Measurements from ENCODE around the gene SRGAP2B.
"Not testable (repeated sequence)": the region's sequence is repeated elsewhere in the genome, so short reads cannot be mapped to it uniquely, and the experiment has no call there.

Gene SRGAP2B

DNA sequence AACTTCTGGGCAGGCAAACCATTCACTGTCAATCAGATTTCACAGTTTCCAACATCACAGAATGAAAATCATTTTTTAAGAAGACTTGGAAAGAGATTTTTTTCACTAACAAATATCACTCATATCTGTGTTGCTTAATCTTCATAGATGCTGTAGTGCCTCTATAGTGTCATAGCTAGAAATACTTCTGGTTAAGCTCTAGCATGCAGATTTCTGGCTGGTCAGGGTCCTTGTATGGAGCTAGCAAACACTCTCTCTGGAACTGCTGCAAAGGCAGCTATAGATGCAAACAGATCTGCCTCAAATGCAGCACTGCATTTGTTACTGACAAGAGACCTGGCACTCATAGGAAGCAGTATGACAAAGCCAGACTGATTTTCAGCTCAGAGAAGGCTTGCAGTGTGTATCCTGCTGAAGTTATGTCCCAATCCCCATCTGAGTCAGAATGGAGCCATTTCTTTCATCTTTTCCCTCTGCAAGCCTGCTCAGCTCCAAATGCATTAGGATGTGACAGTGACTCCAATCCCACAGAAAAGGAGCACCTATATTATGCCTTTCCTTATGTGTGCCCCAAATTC lies 99.2 kb downstream of the SRGAP2B start:
- DNase-seq = not testable (repeated sequence)

DNA sequence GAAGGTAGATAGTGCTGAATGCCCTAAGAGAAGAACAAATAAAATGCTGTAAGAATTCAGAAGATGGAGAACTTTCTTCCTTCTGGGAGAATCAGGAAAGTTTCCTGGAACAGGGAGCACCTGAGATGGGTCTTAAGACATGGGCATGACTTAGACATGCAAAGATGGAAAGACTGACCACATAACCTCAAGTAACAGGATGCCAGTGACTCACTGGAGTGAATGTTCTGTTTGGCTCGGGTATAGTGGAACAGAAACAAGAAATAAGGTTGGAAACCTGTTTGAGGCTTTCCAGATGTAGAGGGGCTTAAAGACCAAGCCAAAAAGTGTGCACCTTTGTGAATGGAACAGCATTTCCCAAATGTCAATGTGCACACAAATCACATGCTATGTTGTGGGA lies 102.2 kb downstream of the SRGAP2B start:
- not testable (repeated sequence) for DNase-seq

DNA sequence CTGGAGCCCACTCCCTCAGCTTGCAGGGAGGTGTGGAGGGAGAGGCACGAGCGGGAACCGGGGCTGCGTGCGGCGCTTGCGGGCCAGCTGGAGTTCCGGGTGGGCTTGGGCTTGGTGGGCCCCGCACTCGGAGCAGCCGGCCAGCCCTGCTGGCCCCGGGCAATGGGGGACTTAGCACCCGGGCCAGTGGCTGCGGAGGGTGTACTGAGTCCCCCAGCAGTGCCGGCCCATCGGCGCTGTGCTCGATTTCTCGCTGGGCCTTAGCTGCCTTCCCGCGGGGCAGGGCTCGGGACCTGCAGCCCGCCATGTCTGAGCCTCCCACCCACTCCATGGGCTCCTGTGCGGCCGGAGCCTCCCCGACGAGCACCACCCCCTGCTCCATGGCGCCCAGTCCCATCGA lies 104.5 kb downstream of the SRGAP2B start:
- not testable (repeated sequence) for DNase-seq

DNA sequence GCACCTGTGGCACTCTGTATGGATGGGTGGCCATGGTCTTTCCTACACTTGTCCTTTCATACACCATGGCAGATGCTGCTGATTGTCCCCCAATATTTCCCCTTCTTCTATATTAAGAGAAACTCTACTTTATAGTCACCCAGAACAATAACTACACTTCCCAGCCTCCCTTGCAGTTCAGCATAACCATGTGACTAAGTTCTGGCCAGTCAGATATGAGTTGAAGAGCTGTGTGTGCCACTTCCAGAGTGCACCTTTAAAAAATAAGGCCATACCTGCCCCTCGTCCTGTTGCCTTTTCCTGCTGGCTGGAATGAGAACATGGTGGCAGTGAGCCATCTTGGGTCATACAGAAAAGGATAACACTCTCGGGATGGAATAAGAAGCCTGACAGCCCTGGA lies 108.0 kb downstream of the SRGAP2B start:
- DNase-seq = not testable (repeated sequence)

DNA sequence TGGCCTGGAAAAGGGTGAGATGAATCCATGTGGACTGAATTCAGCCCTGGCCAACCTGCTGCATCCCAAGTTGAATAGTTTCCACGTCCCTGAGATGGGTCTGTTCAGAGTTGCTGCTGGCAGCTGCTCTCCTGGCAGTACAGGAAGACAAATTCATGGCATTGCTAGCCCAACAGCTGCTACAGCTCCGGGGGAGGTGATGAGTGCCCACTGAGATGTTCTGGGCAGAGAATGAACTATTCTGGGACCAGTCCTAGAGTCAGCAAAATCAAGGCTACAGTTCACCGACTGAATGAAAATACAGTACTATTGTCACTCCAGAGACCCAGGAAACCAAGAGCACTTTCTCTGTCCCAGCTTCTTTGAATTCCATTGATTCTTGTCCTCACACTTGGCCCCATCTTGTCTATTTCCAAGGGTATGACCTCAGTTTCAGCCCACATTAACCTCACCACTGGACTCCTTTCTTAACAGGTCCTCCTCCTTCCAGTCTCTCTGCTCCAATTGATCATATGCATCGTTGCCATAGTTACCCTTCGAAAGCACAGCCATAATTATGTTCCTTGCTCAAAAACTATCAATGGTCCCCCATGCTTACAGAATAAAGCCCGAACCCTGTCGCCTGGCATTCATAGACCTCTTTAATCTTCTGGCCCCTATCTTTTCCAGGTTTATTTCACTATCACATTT lies 108.8 kb downstream of the SRGAP2B start:
- DNase-seq = not testable (repeated sequence)

DNA sequence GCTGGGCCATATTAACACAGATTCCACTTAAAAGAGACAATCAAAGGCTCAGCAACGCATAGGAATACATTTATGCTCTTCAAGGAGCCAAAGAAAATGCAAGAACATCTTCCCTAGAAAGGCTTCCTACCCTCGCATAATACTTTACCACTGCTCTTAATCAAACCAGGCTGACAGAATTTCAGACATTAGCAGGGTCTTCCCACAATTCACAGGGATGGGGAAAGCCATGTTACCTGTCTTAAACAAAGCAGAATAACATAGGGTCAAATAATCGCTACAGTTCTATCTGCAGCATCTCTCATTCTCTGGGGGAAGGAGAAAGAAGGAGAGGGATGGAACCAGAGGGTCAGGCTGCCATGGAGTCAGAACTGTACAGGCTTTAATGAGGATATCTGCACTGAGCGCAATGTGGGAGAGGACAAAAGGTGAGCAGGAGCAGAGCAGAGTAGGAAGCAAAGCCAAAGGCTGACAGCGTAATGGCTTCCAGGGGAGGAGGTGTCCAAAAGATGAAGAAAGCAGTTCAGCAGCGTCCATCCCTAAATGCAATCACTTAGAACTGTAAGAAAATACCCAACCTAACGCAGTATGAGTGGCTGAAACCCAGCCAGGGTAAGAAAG lies 109.5 kb downstream of the SRGAP2B start:
- not testable (repeated sequence) for DNase-seq

DNA sequence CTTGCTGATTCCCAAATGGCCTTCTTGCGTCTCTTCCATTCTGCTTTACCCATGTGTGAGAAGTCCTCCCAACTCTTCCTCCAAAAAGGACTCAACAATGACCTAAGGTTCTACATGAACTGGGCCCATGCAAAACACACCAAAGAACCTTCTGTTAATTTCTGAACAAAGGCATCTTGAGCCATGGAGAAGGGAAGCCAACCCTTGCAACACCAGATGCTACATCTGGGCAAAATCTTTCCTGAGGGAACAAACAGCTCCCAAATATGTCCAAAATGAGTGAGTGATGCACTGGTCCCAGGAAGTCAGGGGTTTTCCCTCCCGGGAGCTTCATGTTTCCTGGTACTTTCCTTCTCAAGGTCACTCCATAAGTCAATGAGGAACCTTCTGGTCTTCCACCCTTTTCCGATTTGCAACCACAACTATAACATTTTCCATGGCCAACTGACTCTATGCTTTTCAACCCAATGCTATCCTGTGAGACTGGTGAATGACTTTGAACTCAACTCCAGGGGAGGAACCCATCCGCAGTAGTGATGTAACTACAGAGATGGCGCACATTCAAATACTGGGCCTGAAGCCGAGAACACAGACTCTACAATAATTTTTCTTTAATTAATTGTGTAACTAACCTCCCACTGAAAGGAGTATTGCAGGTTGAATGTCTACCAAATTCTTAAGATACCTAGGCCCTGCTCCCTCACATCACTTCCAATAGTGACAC lies 112.2 kb downstream of the SRGAP2B start:
- not testable (repeated sequence) for DNase-seq

DNA sequence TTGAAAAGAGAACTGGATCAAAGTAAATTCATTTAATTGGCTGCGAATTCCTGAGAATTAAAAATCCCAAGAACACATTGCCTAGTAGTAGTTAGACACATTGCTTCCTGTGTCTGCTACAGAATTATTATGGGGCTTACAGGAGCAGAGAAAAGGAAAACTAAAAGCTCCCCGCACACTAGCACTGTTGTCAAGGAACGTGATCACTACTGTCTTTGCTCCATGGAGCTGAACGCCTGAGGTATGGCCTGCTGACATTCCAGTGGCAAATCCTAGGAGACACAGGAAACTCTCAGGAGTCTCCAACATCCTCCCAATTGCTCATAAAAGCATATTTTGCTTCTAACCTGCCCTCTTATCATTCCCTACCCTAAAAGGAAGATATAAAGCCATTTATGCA lies 114.0 kb downstream of the SRGAP2B start:
- not testable (repeated sequence) for DNase-seq

DNA sequence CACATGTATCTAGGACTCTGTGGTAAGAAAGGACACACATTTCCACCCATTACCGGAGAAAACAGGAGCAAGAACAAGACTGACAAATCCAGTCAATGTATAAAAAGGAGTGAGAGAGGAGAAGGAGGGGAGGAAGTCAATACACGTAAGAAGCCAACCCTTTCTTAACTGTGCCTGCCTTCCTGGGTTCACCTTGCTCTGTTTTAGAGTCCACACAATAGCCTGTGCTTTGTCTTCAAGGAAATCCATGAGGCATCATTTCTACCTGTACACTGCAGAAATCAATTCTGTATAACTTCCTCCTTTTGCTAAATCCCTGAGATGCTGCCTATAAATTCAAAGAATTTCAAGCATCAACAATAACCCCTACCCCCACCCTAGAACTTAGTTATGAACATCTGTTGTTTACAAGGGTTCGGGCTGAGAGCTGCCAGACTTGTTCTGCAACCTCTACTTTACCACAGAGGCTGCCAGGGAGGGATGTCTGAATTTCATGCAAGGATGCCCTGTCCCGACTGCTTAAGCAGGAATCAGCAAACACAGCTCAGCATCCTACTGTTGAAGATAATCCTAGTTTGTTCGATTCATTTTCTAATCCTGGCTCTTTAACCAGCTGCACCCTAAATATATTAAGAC lies 115.0 kb downstream of the SRGAP2B start:
- not testable (repeated sequence) for DNase-seq

DNA sequence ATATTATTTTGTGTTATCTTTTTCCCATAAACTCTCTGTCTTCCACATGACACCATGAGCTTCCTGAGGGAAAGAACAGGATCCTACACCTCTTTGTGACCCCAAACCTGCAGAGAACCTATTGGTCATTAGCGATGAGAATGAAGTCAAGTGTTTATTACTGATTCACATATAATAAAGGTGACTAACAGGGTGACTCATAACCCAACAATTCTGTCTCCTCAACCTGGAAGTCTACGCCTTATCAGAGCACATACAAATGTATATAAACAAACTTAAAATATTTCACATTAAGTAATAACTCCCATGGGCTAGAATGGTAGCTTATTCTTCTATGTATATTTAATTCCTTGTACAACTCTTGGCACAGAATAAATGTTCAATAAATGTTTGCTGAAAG lies 117.3 kb downstream of the SRGAP2B start:
- DNase-seq = not testable (repeated sequence)

DNA sequence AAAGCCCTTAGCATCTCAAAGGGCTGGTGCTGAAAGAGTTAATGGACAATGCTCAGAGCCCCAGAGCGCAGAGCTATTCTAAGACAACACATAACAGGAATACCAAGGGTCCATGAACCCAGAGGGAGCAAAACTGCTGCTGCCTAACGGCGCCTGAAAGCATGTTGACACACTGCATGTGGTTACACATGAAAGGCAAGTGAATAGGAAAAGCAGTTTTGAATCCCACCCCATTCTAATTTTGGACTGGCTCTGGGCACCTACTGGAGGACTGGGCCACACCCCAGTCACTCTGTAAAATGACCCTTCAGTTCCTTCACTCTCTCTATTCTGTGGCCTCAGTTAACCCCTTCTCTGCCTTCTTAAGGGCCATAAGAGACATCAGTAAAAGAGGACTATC lies 123.2 kb downstream of the SRGAP2B start:
- not testable (repeated sequence) for DNase-seq

DNA sequence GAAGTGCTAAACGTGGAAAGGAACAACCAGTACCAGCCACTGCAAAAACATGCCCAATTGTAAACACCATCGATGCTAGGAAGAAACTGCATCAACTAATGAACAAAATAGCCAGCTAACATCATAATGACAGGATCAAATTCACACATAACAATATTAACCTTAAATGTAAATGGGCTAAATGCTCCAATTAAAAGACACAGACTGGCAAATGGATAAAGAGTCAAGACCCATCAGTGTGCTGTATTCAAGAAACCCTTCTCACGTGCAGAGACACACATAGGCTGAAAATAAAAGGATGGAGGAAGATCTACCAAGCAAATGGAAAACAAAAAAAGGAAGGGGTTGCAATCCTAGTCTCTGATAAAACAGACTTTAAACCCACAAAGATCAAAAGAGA lies 128.6 kb downstream of the SRGAP2B start:
- DNase-seq = not testable (repeated sequence)

DNA sequence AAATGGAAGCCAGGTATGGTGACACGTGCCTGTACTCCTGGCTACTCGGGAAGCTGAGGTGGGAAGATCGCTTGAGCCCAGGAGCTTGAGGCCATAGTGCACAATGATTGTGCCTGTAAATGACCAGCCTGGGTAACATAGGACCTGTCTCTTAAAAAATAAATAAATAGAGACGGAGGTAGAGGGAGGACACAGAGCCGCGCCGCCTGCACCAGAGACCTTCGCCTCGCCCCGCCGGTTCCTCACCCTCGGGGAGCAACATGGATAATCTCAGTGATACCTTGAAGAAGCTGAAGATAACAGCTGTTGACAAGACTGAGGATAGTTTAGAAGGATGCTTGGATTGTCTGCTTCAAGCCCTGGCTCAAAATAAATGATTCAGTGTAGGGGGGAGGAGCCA lies 130.4 kb downstream of the SRGAP2B start:
- DNase-seq = not testable (repeated sequence)

DNA sequence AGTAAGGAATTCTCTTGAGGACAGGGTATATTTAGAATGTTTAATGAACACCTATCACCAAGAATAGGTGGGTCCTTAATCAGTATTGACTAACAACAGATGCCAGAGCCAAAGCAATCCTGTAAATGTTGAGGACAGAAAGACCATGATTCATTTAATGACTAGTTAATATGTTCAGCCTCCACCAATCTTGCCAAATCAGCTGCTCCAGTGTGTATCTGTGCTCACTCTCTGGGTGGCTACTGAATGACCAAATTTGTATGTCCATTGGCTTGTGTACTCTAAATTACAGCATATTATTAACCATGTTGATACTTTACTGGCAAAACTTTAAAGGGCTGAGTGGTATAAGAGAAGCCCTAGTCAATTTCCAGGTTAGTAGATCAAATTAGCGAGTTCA lies 130.9 kb downstream of the SRGAP2B start:
- DNase-seq = not testable (repeated sequence)

DNA sequence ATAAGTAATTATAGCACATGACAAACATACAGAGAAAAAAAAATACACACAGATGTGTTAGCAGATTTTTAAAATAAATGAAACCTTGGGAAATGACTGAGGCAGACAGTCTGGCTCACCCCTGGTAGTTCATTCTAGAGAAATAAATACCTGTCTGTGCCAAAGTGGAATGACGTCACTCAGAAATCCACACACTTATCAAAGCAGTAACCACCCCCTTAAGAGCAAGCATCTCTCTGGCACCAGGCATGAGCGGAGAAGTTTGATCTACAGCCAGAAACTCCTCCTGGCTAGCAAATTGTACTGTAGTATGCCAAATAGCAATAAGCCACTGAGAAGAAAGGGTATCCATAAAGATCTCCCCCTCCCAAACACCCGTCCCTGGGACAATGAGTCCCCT lies 131.6 kb downstream of the SRGAP2B start:
- not testable (repeated sequence) for DNase-seq

DNA sequence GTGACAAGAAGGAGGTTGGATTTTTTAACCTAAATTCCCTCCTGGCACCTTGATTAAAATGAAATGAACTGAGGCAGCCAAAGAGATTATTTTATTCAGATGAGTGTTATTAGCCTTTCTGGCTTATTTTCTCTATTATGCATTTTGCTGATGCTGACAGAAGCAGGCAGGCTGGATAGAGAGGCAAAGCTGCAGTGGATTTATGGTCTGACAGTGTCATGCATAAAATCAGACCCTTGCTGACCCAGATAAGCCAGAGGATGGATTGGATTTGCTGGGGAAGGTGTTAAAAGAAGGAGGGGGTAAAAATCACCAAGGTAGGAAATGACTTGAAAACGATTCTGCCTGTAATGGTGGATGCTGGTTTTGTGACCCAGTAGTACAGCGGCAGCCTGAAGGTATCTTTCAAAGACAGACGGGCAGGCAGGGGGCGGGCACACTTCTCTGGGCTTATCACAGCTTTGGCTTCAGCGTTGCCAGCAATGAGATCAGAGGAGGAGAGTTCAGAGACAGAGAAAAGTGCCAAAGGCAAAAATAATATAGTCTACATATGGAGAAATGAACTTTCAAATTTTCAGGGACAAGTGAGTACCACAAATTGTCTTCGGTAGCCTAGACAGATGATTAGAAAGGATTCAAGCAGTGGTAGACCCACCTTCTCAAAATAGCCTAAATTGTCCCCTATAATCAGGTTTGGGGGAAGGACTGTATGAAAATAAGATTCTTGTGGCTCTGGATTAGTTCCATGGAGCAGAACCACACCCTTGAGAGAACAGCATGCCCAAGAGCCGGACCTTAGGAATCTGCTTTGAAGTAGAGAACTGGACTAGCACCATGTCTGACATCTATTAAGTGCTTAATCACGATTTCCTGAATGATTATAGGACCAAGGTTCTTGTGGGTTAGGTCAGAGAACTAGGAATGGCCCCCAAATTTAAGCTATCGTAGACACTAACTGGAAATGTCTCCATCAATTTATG lies 133.2 kb downstream of the SRGAP2B start:
- not testable (repeated sequence) for DNase-seq

DNA sequence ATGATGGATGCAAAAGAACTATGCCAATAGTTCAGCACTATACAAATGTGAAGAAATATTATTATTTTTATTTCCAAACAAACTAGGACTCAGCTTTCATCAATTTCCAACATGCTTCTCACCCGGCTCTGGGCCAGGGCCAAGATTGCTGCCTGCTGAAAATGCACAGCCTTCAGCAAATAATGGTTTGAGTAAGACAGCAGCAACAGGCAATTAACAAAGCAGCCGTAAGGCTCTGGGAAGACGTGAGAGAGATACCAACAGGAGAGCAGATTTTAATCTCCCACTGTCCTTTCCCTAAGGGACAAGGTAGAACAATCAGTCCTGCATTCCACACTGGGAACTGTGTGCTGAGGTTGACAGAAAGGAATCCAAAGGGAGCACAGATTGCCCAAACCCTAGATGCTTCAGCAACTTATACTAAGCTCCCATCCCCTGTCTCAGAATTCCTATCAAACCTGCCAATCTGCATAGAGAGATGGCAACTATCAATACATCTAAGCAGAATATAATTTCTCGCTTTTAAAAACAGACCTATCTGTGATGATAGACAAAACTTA lies 134.1 kb downstream of the SRGAP2B start:
- DNase-seq = not testable (repeated sequence)

DNA sequence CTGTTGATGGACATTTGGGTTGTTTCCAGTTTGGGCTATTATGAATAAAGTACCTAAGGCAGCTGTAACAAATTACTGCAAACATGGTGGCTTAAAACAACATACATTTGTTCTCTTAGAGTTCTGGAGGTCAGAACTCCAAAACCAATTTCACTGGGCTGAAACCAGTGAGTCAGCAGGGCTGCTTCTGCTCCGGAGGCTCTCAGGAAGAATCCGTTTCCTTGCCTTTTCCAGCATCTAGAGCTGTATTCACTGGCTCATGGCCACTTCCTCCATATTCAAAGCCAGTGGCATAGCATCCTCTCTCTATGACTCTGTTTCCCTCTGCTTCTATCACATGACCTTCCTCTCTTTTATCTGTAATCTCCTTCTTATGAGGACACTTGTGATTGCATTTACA lies 146.7 kb downstream of the SRGAP2B start:
- not testable (repeated sequence) for DNase-seq

DNA sequence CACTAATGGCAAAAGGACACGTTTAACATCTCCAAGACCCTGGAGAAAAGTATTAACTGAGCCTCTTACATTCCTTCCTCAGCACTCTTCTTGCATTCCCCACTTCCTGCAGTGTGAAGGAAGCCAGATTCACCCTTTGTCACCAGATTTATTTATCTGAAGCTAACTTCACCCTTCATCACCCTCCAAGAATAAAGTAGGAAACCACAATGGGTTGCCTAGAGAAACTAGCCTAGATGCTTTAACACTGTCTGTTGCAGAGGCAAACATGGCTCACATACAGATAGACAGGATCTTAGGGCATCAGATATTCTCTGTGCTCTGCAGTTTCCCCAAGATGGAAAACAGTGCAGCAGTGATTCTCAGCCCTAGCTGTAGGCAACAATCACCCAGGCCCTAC lies 147.6 kb downstream of the SRGAP2B start:
- DNase-seq = not testable (repeated sequence)

DNA sequence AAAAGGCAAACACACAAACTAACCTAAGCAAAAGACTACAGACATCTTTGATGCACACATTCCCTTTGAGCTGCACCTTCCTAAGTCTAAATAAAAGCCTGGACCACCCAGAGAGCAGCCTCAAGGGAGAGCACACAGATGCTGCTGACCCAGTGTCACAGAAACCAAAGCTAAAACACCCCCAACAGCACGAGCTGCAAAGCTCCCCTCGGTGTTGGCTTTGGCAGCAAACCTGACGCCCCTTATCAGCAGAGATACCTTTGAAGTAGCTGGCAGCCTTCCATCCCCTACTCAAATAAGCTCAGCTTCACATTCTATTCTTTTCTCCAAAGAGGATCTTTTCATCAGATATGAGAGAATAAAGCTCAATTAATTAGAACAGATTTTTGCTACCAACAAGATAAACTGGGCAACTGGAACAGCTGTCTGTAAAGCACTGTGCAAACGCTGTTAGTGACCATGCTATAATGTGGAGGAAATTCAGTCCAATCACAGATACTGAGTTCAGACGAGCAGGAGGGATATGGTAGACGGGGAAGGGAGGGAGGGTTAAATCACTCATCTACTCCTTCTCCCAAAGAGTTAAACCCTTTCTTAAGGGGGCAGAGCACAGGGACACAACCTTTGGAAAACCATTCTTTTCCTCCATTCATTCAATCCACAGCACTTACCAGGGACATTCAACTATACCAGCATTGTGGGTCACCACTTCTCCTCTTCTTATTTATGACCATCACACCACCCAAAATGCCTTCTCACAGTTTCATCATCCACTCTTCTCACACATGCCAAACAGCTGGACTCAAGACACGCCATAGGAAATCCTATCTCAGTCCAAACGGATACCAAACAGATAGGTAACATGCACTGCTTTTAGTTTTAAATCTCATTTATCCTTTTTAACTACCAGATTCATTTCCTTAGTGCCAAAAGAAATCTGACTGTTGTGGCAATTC lies 148.3 kb downstream of the SRGAP2B start:
- not testable (repeated sequence) for DNase-seq

Data from cortex of kidney (tissue), 1 donor.